Endometrium (tissue), 2 donors: ENCODE data around the gene CUBN.

ENCODE experiments used
- FAIRE-seq: peaks from 2 replicates; lab custom pipeline; 2012; peaks lifted over from hg19 to GRCh38; lab: Jason Lieb, UNC
- donor health status: control.
- donor health status: control.

The CUBN gene

GRCh38 chr10:16820421-16820820 is 309.2 kb downstream of the CUBN start:
- FAIRE-seq = no peak

GRCh38 chr10:16820018-16820417 is 309.6 kb downstream of the CUBN start:
- no peak for FAIRE-seq

- no peak for FAIRE-seq
These were observed 310.2 kb downstream of the CUBN start for GRCh38 chr10:16819436-16819835.

GRCh38 chr10:16819026-16819425 is 310.6 kb downstream of the CUBN start:
- no peak for FAIRE-seq

GRCh38 chr10:16817125-16818019 is 312.2 kb downstream of the CUBN start, which contains the start of gene RSU1:
Gene RSU1, minus strand, starts transcription at chr10:16817424. Its CDS starts 343 bp downstream, at chr10:16817081.
- FAIRE-seq = peak; percentile 100

- FAIRE-seq = no peak
These were observed 312.8 kb downstream of the CUBN start for GRCh38 chr10:16816830-16817124.

- FAIRE-seq = no peak
These were observed 313.4 kb downstream of the CUBN start for GRCh38 chr10:16816171-16816570.

GRCh38 chr10:16814012-16814411 is 315.6 kb downstream of the CUBN start:
- FAIRE-seq = no peak

- no peak for FAIRE-seq
These were observed 316.9 kb downstream of the CUBN start for GRCh38 chr10:16812676-16813075.

GRCh38 chr10:16811765-16812164 is 317.8 kb downstream of the CUBN start:
- FAIRE-seq = no peak

GRCh38 chr10:16811292-16811691 is 318.3 kb downstream of the CUBN start:
- FAIRE-seq = no peak

- FAIRE-seq = no peak
These were observed 320.4 kb downstream of the CUBN start for GRCh38 chr10:16809074-16809718.

- no peak for FAIRE-seq
These were observed 325.5 kb downstream of the CUBN start for GRCh38 chr10:16804123-16804522.

- no peak for FAIRE-seq
These were observed 326.1 kb downstream of the CUBN start for GRCh38 chr10:16803464-16803863.

- FAIRE-seq = no peak
These were observed 330.0 kb downstream of the CUBN start for GRCh38 chr10:16799621-16800020.

- FAIRE-seq = no peak
These were observed 331.0 kb downstream of the CUBN start for GRCh38 chr10:16798571-16798970.

- no peak for FAIRE-seq
These were observed 334.1 kb downstream of the CUBN start for GRCh38 chr10:16795410-16796073.

- FAIRE-seq = no peak
These were observed 335.6 kb downstream of the CUBN start for GRCh38 chr10:16794005-16794404.

- no peak for FAIRE-seq
These were observed 336.9 kb downstream of the CUBN start for GRCh38 chr10:16792675-16793074.

- no peak for FAIRE-seq
These were observed 339.8 kb downstream of the CUBN start for GRCh38 chr10:16789765-16790164.

GRCh38 chr10:16789261-16789660 is 340.4 kb downstream of the CUBN start:
- FAIRE-seq = no peak

GRCh38 chr10:16788778-16789177 is 340.8 kb downstream of the CUBN start:
- FAIRE-seq = no peak

- FAIRE-seq = no peak
These were observed 341.5 kb downstream of the CUBN start for GRCh38 chr10:16788125-16788524.
